DLD1 (cell line): ENCODE measurements around the gene PAK4.
"Not testable (repeated sequence)": the region's sequence is repeated elsewhere in the genome, so short reads cannot be mapped to it uniquely, and the experiment has no call there.

Experiments
- in situ Hi-C: cut with HindIII; loops from 2 replicates; pipeline ENCODE4 v1.10.0; 2017; ENCODE audit warnings: low sequenced_read_pairs

PAK4 gene

DNA sequence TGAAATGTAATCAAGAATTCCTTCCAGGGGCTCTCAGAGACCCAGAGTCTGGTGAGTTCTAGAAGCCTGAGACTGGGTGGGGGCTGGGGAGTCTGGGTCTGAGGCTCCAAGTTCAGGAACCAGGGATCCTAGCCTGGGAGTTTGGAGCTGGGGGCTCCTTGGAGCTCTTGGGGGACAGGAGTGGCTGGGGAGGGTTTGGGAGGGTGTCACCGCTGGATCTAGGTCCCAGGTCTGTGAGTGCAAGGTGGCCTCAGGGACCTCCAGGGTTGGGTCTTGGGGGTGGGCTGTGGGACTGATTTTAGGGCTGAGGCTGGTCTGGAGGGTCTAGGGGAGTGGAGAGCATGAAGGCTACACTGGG lies 77.4 kb downstream of the PAK4 start:
- in situ Hi-C loops = no loop called here

DNA sequence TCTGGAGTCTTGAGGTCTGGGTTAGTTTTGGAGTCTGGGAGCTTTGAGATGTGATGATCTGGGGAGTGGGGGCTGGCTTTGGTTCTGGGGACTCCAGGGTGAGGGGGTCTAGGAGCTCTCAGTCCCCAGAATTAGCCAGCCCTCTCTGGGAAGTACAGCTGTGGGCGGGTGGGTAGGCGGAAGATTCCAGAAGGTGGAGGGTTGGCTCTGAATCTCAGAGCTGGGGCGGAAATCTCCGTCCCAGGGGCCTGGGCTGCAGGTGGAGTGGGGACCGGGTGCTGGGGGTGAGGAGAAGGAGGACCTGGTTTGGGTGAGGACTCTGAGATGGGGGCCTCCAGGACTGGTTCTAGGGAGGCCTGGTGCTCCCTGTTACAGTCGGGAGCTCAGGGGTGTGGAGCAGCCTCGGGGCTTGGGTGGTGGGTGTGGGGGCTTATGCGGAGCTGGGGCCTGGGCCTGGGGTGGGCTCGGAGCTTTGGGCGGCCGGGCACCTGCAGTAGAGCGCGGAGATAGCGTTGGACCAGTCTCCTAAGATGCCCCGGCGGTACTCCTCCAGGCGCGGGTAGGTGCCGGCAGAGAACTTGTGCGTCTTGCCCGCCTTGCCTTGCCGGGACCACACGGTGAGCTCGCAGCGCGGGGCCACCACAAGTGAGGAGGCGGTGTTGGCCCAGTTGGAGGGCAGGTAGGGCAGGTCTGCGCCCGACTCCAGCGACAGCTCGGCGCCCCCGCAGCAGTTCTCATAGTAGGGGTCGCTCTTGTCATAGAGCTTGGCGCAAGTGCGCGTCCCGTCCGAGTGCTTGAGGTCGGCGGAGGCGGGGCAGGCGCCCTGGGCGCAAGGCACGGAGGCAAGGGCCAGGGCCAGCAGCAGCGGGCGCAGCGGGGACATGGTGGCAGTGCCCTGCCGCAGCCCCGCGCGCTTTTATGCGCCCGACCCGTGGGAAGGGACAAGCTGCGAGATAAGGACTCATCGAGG lies 78.1 kb downstream of the PAK4 start, which contains the start of gene SYCN:
Gene SYCN (minus strand): TSS at position 892 of the 970 bp plus-strand sequence. CDS start 9 bp downstream, at position 883.
- in situ Hi-C loops = no loop called here

DNA sequence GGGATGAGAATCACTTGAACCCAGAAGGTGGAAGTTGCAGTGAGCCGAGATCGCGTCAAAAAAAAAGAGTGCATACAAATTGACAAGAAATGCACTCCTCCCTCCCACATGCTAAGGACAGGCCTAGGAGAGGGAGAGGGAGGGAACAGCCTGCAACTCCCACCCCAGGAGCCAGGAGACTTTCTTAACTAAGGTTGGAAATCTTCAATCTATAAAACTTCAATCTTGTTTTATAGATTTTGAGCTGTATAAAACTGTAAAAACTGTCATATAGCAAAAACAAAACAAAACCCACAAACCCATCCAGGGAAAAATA lies 79.8 kb downstream of the PAK4 start:
- in situ Hi-C loops = no loop called here

DNA sequence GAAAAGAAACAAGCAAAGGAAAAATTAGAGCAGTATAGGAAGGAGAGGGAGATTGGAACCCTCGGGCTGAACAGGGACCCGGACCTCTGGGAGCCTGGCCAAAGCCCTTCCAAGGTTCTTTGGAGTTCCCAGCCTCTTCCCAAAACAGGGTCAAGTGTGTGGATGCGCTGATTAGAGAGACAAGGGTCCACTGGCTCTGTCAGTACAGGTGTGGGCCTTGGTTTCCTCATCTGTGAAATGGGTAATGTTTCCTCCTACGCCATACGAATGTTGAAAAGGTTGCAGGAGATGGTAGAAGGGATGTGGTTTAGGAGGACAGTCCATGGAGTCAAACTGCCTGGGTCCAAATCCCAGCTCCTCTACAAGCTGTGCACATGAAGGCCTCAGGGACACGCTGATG lies 80.5 kb downstream of the PAK4 start:
- in situ Hi-C loops = no loop called here

- in situ Hi-C loops = no loop called here
Observed at GRCh38 chr19:39207293-39207836, 81.8 kb downstream of the PAK4 start.

- in situ Hi-C loops = no loop called here
Observed at GRCh38 chr19:39208175-39208795, 82.7 kb downstream of the PAK4 start.

DNA sequence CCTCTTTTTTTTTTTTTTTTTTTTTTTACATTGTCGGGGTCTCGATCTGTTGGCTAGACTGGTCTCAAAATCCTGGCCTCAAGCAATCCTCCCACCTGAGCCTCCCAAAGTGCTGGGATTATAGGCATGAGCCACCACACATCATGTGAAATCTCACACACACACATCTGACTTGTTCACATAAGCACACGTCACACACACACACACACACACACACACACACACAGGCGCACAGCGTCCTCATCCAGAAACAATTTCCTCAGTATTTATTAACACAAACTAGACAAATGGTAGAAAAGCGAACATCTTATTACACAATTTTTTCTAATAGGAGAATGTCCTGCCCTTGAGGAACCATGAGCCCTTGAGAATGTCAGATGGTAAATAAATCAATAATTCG lies 83.6 kb downstream of the PAK4 start:
- in situ Hi-C loops = no loop called here

GRCh38 chr19:39211731-39212374 lies 86.3 kb downstream of the PAK4 start:
- in situ Hi-C loops = no loop called here

DNA sequence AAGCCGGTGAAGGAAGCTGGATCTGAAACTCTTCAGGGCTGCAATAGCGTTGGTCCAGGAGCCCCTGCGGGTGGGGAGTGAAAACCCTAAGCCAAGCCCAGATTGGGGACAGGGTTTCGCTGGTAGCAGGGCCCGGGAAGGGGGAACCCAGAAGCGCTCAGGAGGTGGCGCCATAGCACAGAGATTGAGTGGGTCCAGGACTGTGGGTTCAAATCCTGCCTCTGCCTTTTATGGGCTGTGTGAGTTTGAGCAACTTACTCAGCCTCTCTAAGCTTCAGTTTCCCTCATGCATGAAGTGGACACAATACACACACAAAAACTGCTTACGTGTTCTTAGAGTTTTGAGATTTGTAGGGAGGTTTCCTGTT lies 86.8 kb downstream of the PAK4 start:
- in situ Hi-C loops = no loop called here

- in situ Hi-C loops = not testable (repeated sequence)
Observed at GRCh38 chr19:39215323-39215722, 89.7 kb downstream of the PAK4 start.

- in situ Hi-C loops = no loop called here
Observed at GRCh38 chr19:39217094-39217493, 91.5 kb downstream of the PAK4 start.

- in situ Hi-C loops = no loop called here
Observed at GRCh38 chr19:39218230-39219007, 92.8 kb downstream of the PAK4 start.

DNA sequence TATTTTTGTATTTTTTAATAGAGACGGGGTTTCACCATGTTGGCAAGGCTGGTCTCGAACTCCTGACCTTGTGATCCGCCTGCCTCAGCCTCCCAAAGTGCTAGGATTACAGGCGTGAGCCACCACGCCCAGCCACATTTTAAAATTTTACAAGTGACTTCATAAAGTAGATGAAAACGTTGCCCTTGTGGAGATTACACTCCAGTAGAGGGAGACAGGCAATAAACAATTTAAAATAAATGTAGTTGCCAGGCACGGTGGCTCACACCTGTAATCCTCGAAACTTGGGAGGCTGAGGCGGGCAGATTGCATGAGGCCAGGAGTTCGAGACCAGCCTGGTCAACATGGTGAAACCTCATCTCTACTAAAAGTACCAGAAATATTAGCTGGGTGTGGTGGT lies 93.5 kb downstream of the PAK4 start:
- in situ Hi-C loops = not testable (repeated sequence)

- in situ Hi-C loops = no loop called here
Observed at GRCh38 chr19:39223703-39224279, 98.2 kb downstream of the PAK4 start.

DNA sequence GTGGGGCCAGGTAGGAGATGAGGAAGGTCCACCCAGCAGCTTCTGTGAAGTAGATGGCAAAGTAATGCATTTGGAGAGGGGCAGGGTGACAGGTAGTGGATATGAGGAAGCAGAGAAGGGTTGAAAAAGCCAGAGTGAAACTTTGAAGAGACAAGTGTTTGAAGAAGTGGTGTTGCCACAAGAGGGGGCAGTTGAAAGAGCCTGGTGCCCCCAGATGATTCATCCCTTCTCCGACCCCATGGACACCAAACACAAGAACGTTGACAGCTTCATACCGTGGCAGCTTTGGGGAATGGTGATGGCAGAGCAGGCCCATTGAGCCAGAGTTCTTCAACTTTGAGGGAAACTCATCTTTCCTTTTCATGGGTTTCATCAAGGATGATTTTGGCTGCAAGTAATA lies 99.3 kb downstream of the PAK4 start:
- in situ Hi-C loops = no loop called here
